Panc1 (cell line): ENCODE results near the gene IFT122. TPM values are rescaled to one million over a fixed set of nuclear protein-coding genes. Genes with fewer than 3 reads are reported as not detected.

Source experiments
- ATAC-seq: fragments of 200-7000 bp; cut with Tn5 transposase; 2 replicates; pipeline ENCODE4 v1.9.1; 2020; ENCODE audit warnings: mild to moderate bottlenecking, moderate library complexity
- BruUV-seq: library from RNA; stranded (reverse); fragments of 400-500 nt; replicated peaks from 2 replicates; lab custom pipeline; 2021; lab: Mats Ljungman, UMichigan
- CTCF ChIA-PET: fragments of 300-600 bp; sonication (Branson Sonifier 250); formaldehyde crosslinking; loops from one replicate; lab custom pipeline; 2022; ENCODE audit warnings: antibody characterized with exemption; lab: Charles Lee
- POLR2A ChIA-PET: fragments of 300-600 bp; sonication (Branson Sonifier 250); formaldehyde crosslinking; loops from one replicate; lab custom pipeline; 2022; ENCODE audit warnings: antibody characterized with exemption; lab: Charles Lee
- DNase-seq: peaks from one replicate; pipeline ENCODE4 v3.0.0-alpha.2; 2010; ENCODE audit warnings: low read depth, low spot score
- H3K27ac ChIP-seq: 2 replicates; pipeline ENCODE4 v1.5.1; 2011; ENCODE audit warnings: mild to moderate bottlenecking, low read length, inconsistent platforms
- H3K27me3 ChIP-seq: fragments of 200-500 bp; sonication (Bioruptor generic); 2 replicates; pipeline ENCODE4 v1.6.0; 2014; ENCODE audit warnings: low read length, inconsistent platforms; ENCODE audit not compliant: control insufficient read depth, insufficient read depth
- H3K36me3 ChIP-seq: fragments of 200-500 bp; sonication (Bioruptor generic); 2 replicates; pipeline ENCODE4 v1.5.1; 2014; ENCODE audit warnings: inconsistent platforms, mild to moderate bottlenecking, low read length, moderate library complexity; ENCODE audit not compliant: control insufficient read depth, insufficient read depth
- H3K4me1 ChIP-seq: 2 replicates; pipeline ENCODE4 v1.5.1; 2011; ENCODE audit warnings: inconsistent platforms, mild to moderate bottlenecking, low read length, moderate library complexity; ENCODE audit not compliant: control insufficient read depth, insufficient read depth
- H3K4me3 ChIP-seq, 2 experiments: 2 replicates each; pipeline ENCODE4 v1.5.1; 2011 to 2012; ENCODE audit warnings: low read depth in 2 of 2, low read length in 2 of 2, mild to moderate bottlenecking in 2 of 2, inconsistent platforms in 1 of 2, moderate library complexity in 1 of 2
- H3K9me3 ChIP-seq: fragments of 200-500 bp; sonication (Bioruptor generic); 2 replicates; pipeline ENCODE4 v1.5.1; 2014; ENCODE audit warnings: low read depth, mild to moderate bottlenecking, inconsistent platforms, low read length, moderate library complexity; ENCODE audit not compliant: control insufficient read depth, insufficient read depth
- CTCF ChIP-seq: fragments of 450-650 bp; IDR thresholded peaks from 2 replicates; pipeline ENCODE4 v1.5.1; 2017; ENCODE audit warnings: mild to moderate bottlenecking
- POLR2AphosphoS5 ChIP-seq: IDR thresholded peaks from 2 replicates; pipeline ENCODE4 v1.6.1; 2012; ENCODE audit warnings: mild to moderate bottlenecking, low read depth, low read length, moderate library complexity
- REST ChIP-seq, 2 experiments: IDR thresholded peaks; 2 replicates each; pipeline ENCODE4 v1.6.1; 2011 to 2012; ENCODE audit warnings: low read depth in 2 of 2, control low read depth in 1 of 2, low read length in 1 of 2, mild to moderate bottlenecking in 1 of 2, moderate library complexity in 1 of 2; ENCODE audit not compliant: insufficient read depth in 1 of 2
- SIN3A ChIP-seq: IDR thresholded peaks from 2 replicates; pipeline ENCODE4 v1.6.1; 2012; ENCODE audit warnings: low read depth, mild to moderate bottlenecking, low read length, moderate library complexity, borderline replicate concordance; ENCODE audit not compliant: insufficient read depth
- TCF7L2 ChIP-seq: IDR thresholded peaks from 2 replicates; pipeline ENCODE4 v1.6.1; 2011; ENCODE audit warnings: mild to moderate bottlenecking, low read depth, low read length, inconsistent platforms
- in situ Hi-C: cut with HindIII; loops from 2 replicates; pipeline ENCODE4 v1.10.0; 2016; ENCODE audit warnings: low sequenced_read_pairs, low pct_unique_long_range_greater_than_20kb
- intact Hi-C: fragments of 100-400 bp; cut with micrococcal nuclease; formaldehyde crosslinking; loops from one replicate; pipeline ENCODE4 v1.10.0; 2022; ENCODE audit not compliant: unreplicated experiment
- total RNA-seq: library from RNA; stranded (reverse); gene quantifications from one replicate; pipeline ENCODE4 v1.2.1, GENCODE V29; 2021; ENCODE audit not compliant: unreplicated experiment

The IFT122 gene
- total RNA-seq, 1 experiment from 2014 or later: 52.4 TPM

GRCh38 chr3:129473769-129474152 lies 33.7 kb downstream of the IFT122 start:
- intact Hi-C loops: no loop called here
- in situ Hi-C loops: no loop called here

GRCh38 chr3:129474984-129475804 lies 35.2 kb downstream of the IFT122 start:
- in situ Hi-C loops: no loop called here
- Histone ChIP-seq H3K9me3 (no peaks in the 10 kb centered on the region), H3K27me3 (no peaks in the 10 kb centered on the region), H3K4me3 (no peak overlapping the region), H3K4me1 (no peaks in the 10 kb centered on the region), H3K36me3 (peaks cover 3% of the 10 kb centered on the region; the same call in 1 of the 2 replicates), H3K27ac (no peak overlapping the region)
- DNase-seq: no peak
- ATAC-seq: no peak
- ChIA-PET CTCF (interaction anchor here (0.8 to 1.0 kb wide), 2 partner anchors 15 to 92 kb away, joined by 3 read pairs; no protein-coding TSS in a partner anchor), POLR2A (no interaction called here)
- BruUV-seq: no TSS peak
- TF ChIP-seq POLR2AphosphoS5: no peak
- no peak for TF ChIP-seq SIN3A
- no peak for TF ChIP-seq CTCF
- TF ChIP-seq TCF7L2: no peak
- no peak for TF ChIP-seq REST (IDR thresholded peaks at IDR 0.05; ENCODE audit: insufficient read depth in 1 of 2, low read depth in 2 of 2, low read length in 1 of 2)
- intact Hi-C loops: no loop called here

More at GRCh38 chr3:129473769-129474152, 33.7 kb downstream of the IFT122 start:
- ChIA-PET CTCF (no interaction called here), POLR2A (no interaction called here)
- Histone ChIP-seq H3K4me1 (no peaks in the 10 kb centered on the region), H3K27me3 (no peaks in the 10 kb centered on the region), H3K36me3 (peaks cover 3% of the 10 kb centered on the region; the same call in 1 of the 2 replicates), H3K4me3 (no peak overlapping the region), H3K27ac (no peak overlapping the region), H3K9me3 (no peaks in the 10 kb centered on the region)
- TF ChIP-seq TCF7L2: no peak
- no peak for ATAC-seq
- BruUV-seq: no TSS peak
- DNase-seq: no peak

GRCh38 chr3:129475863-129476262 lies 35.8 kb downstream of the IFT122 start:
- DNase-seq: no peak
- in situ Hi-C loops: no loop called here
- ATAC-seq: 0 out of 2 replicates have a peak, but pooled peaks have one; percentile 43
- Histone ChIP-seq H3K27ac (no peak overlapping the region), H3K27me3 (no peaks in the 10 kb centered on the region), H3K4me1 (no peaks in the 10 kb centered on the region), H3K9me3 (no peaks in the 10 kb centered on the region), H3K36me3 (peaks cover 3% of the 10 kb centered on the region; the same call in 1 of the 2 replicates), H3K4me3 (no peak overlapping the region)
- no TSS peak for BruUV-seq
- TF ChIP-seq REST (IDR thresholded peaks at IDR 0.05; ENCODE audit: insufficient read depth in 1 of 2, low read depth in 2 of 2, low read length in 1 of 2): no peak
- no peak for TF ChIP-seq TCF7L2
- TF ChIP-seq POLR2AphosphoS5: no peak
- TF ChIP-seq SIN3A: no peak
- TF ChIP-seq CTCF: no peak
- ChIA-PET CTCF (interaction anchor here (1.0 kb wide), 1 partner anchor 93 kb away, joined by 3 read pairs; no protein-coding TSS in a partner anchor), POLR2A (interaction anchor here (0.6 kb wide), 1 partner anchor 792 kb away, joined by 8 read pairs; no protein-coding TSS in a partner anchor)
- intact Hi-C loops: no loop called here
